DMS79 (cell line): ENCODE results near the gene KDELR1.

ENCODE experiments used
- DNase-seq: peaks from one replicate; lab custom pipeline; 2025; lab: John Stamatoyannopoulos, UW

The KDELR1 gene

DNA sequence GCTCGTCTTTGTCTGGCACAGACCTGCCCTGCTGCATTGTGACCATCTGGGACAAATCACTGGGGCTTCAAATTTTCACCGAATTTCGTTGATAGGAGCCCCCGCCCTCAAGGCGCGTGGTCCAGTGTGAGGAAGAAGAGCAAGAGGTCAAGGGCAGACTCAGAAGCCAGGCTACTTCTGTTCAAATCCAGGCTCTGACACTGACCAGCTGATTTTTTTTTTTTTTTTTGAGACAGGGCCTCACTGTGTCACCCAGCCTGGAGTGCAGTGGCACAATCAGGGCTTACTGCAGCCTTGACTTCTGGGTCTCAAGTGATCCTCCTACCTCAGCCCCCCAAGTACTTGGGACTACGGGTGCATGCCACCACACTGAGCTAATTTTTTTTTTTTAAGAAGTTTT lies 20.0 kb downstream of the KDELR1 start:
- no peak for DNase-seq

DNA sequence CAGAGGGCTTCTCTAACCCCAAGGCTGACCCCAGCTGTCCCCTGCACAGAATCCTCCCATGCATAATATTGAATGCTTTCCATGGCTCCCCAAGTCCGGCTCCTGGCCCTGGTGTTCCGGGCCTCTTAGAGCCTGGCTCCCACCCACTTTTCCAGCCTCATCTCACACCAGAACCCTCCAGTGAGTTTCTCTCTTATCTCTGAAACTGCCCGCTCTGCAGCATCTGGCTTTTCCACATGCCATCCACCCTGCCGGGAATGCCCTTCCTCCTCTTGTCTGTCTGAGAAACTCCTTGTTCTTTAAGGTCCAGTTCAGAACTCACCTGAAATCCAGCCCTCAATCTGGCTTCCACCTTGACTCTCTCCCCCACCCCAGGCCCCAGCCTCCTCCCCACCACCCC lies 20.4 kb downstream of the KDELR1 start:
- DNase-seq = no peak

DNA sequence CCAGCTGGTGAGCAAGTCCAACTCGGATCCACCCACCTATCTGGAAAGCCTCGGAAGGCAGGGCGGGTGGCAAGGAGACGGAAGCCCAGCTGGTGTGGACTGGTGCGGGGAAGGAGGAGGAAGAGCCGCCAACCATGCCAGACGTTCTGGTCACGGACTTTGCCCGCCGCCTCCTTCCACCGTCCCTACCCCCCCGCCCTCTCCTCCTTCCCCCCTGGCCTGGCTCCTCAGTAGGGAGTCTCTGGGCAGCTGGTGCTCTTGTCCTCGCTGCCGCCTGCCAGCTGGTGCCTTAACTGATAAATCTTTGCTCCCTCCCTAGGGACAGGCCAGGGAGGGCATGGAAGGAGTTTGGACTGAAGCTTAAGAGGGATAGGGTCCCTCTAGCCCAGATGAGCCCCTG lies 22.4 kb downstream of the KDELR1 start:
- no peak for DNase-seq

DNA sequence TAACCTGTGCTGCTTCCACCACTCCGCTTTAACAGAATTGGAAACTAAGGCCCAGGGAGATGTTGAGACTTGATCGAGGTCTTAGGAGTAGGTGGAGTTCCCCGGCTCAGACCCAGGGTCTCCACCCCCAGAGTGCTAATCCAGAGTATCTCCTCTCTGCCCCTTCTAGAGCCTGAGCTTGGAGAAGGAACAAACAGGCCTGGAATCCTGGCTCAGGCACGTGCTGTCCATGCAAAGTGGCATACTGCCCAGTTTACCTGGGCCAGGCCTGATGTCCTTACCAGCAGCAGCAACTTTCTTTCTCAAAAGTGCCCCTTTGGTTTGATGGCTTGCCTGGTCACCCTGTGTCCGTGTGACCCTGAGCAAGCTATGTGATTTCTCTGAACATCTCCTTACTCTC lies 23.5 kb downstream of the KDELR1 start:
- DNase-seq = no peak

DNA sequence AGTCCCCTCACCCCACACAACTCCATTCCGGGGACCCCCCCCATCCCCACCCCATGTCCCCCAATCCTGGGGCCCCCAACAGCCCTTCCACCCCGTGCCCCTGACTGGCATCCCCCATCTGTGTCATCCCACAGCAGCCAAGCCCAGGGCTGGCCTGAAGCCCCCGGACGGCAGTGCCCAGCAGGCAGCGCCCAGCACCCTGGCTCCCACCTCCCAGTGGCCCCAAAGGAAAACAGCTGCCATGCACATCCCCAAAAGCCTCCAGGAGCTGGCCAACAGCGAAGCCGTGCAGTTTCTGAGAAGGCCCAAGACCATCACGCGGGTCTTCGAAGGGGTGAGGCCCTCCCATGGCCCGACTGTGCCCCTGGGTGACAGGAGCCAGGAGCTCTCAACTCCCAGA lies 25.7 kb downstream of the KDELR1 start:
- DNase-seq = no peak

DNA sequence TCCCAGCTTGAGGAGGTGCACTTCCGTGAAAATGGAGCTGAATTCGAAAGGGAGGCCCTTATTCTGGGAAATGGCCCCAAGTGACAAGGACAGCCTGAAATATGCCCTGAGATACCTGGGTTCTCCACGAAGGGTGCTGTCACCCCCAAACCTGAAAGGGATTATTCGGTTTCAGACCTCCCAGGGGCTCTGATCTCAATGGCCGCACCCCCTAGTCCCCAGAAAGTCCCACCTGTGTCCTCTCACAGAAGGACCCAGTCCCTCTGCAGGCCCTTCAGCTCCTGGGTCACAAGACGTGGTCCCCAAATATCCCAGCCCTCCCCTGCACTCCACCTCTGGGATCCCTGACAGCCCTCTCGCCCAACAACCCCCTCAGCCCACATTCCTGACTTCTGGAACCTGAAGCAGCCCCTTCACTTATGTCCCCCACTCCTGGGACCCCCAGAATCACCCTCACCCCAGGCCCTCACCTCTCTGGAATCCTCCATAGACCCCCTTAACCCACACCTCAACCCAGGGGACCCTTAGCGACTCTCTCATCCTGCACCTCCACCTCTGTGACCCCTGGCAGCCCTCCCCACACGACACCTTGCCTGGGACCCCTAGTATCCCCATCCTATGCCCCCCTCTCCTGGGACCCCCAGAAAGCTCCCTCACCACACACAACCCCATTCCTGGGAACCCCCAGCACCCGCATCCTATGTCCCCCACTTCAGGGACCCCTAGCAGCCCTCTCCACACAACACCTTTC lies 26.6 kb downstream of the KDELR1 start:
- DNase-seq = no peak

DNA sequence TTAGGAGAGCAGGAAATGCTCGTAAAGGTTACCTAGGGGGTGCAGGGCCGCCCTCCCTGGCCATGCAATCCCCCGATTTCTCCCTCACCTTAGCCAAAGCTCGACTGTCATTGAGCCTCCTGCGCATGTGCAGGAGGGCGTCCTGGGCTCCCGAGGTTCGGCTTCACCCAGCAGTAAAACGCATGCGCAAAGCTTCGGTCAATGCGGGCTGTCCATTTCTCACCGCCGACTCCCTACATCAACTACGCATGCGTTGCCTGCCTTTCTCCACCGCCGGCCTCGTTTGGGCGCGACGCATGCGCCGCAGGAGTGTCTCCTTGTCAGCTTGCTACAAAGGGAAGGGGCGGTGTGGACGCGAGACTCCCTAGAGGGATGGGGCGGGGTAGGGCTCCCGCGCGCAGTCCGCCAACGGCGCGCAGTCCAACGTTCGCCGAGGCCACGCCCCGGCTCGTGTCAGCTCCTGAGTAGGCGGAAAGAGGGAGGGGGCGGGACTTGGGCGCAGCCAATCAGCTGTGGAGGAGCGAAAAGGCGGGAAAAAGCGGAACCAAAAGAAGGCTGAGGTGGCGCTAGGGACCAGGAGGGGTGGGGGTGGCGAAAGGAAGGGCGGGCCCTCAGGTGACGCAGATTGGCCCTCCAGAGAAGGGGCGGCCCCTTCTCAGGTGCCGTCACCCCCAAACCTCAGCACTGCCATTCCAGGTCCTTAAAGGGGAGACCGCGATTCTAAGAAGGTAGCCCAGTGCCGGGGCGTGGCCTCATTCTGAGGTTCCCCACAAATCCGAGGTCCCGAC lies 27.3 kb downstream of the KDELR1 start, which contains the start of the genes SYNGR4 and TMEM143:
TSS of gene SYNGR4 (plus strand) at position 558 of the 788 bp plus-strand sequence. CDS start 1,476 bp downstream, outside the sequence.
TSS of gene TMEM143 (minus strand) at position 131 of the 788 bp plus-strand sequence. CDS start at position 111, 20 bp downstream.
- peak; percentile 99 for DNase-seq

DNA sequence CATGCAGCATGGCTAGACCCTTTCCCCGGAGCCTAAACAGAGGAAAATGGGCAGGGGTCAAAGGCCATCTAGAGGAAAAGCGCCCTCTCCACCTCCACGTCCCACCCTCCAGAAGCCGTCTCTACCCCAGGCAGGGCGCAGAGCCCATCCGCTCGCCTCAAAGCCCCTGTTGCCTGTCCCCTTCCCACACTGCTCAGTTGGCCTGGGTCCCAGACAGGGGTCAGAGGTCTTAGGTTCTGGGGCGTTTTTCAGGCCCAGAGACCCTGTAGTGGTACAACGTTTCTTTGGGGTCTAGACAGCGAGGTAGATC lies 27.9 kb downstream of the KDELR1 start:
- DNase-seq = peak; percentile 48

DNA sequence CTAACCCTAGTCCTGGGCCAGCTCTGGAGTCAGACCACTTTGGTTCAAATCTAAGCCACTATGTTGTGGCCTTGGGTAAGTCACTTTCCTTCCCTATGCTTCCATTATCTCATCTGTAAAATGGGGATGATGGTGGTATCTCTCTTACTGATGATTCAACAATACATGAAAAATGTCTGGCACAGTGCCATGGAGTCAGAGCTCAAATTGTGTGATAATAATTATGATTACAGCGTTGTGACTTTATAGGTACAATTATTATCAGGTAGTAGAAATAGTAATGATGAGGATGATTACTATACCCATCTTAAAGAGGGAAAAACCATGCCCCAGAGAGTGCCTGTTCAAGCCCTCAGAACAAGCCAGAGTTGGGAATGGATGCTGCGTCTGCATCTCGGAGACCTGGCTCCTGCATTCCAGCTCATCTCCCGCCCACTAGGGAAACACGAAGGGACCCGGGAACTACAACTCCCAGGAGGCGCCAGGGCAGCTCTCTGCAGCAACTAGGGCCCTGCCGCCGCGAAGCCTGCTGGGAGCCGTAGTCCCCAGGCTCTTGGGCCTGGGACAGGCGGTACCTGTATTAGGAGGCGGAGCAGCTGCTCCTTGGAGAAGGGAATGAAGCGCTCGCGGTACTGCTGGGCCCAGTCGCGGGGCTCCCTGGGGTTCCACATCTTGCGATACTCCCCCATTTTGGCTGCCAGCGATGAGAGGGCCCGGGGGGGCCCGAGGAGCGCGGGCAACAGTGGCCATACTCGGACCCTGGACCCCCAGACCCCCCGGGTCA lies 28.4 kb downstream of the KDELR1 start:
- peak; percentile 96 for DNase-seq

DNA sequence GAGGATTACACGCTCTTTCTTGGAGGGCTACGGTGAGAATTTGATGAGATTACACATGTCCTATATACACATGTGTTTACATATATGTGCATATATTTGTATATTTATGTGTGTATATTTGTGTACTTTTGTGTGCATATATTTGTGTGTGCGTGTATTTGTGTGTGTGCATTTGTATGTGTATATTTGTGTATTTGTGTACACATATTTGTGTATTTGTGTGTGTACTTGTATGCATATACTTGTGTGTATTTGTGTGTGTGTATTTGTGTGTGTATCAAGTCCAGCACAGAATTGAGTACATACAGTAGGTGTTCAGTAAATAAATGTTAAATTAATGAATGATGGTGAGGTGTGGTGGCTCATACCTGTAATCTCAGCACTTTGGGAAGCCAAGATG lies 29.4 kb downstream of the KDELR1 start:
- no peak for DNase-seq

DNA sequence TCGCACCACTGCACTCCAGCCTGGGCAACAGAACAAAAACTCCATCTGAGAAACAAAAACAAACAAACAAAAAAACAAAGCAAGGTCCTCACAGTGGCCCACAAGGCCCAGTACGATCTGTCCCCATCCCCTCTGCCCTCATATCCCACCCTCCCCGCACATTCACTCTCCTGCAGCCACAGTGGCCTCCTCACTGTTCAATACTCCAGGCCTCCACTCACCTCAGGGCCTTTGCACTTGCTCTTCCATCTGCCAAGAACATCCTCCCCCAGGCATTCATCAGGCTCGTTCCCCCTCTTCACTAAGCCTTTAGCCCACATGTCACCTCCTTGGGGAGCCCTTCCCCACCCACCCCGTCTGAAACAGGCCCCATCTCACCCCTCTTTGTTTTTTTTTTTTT lies 32.2 kb downstream of the KDELR1 start:
- DNase-seq = no peak

DNA sequence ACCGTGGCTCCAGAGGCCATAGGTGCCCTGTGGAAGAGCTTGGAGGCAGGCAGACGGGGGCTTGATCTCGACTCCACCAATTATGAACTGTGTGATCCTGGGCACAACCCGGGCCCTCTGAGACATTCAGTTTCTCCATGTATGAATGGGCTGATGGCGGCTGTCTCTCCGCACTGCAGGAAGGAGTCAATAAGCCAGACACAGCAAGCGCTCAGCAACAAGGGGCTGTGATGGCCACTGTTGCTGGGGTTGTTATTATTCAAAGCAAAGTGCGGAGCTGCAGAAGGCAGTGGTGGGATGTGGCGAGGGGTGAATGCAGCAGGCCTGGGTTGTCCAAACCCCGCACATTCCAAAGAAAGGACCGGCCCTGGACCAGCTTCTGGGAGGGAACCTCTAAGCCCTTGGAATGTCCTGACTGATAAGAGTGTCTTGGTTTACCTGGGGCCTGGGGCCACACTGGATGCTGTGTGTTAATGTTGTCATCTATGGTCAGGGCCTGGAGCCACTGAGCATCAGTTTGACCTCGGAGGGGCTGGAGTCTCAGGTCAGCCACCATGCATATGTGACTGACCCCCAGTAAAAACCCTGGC lies 35.9 kb downstream of the KDELR1 start:
- no peak for DNase-seq

DNA sequence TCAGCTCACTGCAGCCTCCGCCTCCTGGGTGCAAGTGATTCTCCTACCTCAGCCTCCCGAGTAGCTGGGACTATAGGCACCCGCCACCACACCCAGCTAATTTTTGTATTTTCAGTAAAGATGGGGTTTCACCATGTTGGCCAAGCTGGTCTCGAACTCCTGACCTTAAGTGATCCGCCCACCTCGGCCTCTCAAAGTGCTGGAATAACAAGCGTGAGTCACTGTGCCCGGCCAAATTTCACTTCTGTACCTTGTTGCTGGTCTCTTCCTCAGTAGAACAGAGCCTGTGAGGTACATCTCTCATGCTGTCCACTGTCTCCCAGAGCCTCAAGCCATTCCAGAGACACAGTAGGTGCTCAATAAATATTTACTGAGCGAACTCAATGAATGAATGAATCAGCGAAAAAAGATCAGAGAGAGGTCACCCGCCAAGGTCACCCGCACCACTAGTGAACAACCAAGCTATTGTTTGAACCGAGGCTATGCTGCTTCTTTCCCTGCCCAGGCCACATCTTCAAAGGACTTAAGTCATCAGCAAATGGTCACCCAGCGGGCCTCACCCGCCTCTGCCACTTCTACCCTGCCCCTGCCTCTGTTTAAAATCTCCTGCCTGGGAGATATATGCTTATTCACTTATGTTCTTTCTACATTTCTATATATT lies 36.9 kb downstream of the KDELR1 start:
- DNase-seq = no peak

DNA sequence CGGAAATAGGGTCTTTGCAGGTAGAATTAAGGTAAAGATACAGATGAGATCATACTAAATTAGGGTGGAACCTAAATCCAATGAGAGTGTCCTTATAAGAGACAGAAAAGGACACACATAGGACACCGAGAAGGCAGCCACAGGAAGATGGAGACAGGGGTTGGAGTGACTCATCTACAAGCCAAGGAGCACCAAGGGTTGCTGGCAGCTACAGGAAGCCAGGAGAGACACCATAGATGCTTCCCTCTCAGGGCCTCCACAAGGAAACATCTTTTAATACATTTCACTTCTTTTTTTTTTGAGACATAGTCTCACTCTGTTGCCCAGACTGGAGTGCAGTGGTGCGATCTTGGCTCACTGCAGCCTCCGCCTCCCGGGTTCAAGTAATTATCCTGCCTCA lies 37.7 kb downstream of the KDELR1 start:
- DNase-seq = no peak

DNA sequence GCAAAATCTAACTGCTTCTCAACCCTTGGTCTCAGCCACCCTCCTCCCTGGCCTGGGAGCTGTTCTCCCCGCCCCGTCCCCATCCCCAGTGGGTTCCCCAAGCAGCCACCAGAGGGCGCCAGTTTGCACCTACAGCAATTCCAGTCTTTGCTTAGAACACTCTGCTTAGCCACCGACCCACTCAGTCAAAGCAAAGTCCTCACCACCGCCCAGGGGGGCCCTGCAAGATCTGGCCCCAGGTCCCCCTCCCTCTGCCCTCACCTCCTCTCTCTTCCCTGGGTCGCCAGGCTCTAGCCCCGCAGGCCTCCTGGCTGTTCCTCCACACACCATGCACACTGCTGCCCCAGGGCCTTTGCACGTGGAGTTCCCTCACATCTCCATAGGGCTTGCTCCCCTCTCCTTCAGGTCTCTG lies 40.0 kb downstream of the KDELR1 start:
- DNase-seq = no peak

DNA sequence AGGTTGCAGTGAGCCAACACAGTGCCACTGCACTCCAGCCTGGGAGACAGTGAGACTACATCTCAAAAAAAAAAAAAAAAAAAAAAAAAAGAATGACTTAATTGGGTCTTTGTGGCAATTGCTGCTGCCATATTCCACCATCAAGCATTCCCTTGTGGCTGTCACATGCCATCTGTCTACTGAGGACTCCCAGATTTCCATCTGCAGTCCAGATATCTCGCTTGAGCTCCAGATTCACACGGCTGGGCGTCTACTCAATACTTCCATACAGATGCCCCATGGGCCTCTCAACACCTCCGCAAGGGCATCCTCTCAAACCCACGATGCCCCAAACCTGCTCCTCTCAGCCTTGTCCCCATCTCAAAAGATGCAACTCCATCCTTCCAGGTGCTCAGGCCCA lies 40.5 kb downstream of the KDELR1 start:
- no peak for DNase-seq

DNA sequence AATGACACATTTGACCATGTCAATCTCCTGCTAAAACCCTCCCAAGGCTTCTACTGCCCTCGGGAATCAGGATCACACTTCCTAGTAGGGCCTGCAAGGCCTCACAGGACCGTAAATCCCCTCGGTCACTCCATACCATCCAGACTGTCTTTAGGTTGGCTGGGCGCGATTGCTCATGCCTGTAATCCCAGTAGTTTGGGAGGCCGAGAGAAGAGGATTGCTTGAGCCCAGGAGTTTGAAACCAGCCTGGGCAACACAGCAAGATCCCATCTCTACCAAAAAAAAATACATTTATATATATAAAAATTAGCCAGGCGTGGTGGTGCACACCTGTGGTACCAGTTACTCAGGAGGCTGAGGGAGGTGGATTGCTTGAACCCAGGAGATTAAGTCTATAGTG lies 42.6 kb downstream of the KDELR1 start:
- DNase-seq = no peak

DNA sequence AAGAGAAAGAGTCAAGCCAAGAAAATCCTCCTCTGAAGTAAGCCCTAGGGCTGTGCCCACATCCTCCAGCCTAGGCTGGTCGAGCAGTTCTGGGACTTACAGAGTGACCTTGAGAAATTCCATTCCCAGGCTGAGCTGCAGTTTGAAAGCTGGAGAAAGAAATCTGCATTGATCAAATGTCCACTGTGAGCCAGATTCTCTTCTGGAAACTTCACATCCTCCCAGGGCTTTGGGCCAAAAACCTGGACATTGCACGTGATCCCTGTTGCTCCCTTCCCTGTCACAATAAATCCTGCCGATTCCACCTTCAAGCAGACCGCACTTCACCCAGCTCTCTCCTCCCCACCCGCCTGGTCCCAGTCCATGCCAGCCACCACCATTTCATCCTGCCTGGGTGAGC lies 43.3 kb downstream of the KDELR1 start:
- DNase-seq = no peak

DNA sequence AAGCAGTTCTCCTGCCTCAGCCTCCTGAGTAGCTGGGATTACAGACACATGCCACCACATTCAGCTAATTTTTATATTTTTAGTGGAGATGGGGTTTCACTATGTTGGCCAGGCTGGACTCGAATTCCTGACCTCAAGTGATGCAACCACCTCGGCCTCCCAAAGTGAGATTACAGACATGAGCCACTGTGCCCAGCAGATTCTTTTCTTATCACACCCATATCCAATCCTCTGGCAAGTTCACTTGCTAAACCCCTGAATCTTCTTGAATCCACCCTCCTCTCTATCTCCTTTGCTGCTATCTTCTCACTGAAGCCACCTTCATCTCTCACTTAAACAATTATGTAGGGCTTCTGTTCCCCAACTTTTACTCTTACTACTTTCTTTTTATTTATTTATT lies 45.2 kb downstream of the KDELR1 start:
- DNase-seq = no peak

DNA sequence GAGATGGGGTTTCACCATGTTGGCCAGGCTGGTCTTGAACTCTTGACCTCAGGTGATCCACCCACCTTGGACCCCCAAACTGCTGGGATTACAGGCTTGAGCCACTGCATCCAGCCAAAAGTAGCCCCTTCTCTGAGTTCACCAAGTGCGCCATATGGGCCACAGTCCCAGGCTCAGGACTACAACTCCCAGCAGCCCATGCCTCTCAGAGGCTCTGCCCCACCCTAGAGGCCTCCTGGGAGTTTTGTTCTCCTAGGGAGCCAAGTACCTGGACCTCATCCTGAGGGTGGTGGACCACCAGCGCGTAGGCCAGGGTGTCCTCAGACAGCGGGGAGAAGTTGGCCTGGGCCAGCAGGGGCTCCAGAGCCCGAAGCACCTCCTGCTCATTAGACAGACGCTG lies 46.5 kb downstream of the KDELR1 start:
- DNase-seq = no peak

DNA sequence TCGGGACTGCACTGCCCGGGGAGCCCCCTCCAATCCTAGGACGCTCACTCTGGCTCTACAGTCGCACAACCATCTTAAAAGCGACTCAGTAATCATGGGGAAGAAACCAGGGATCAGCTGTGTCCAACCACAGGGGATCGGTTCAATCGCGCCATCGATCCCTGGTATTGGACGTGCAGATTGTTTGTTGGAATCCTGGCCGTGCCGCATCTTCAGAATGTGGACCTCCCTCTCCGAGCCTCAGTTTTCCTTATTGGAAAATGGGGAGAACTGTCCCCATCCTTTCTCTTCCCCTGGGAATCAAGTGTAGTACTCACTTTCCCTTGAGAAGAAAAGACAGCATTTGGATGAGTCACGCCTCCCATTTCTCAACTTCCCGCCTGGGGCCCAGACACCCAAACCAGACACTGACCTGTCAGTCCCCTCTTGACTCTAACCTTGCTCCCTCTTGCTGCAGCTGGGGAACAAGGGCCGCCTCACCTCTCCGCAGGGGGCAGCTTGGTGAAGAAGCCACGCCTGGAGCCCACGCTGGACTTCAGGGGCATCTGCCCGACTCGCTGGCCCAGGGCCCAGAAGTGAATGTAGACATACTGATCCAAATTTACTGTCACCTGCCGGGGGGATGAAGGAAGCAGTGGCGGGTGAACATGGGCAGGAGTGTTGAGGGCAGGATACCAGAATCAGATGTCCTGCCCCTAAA lies 48.4 kb downstream of the KDELR1 start:
- no peak for DNase-seq
